ENCODE data around the gene DESI1. TPM values are rescaled to one million over a fixed set of nuclear protein-coding genes. Genes with fewer than 3 reads are reported as not detected.

The DESI1 gene
- total and polyA plus RNA-seq, 2 of the 13 experiments (the other 11 are each of a cell fraction or from before 2014, with no cell fraction given) = 21.6 to 29.2 TPM

DNA sequence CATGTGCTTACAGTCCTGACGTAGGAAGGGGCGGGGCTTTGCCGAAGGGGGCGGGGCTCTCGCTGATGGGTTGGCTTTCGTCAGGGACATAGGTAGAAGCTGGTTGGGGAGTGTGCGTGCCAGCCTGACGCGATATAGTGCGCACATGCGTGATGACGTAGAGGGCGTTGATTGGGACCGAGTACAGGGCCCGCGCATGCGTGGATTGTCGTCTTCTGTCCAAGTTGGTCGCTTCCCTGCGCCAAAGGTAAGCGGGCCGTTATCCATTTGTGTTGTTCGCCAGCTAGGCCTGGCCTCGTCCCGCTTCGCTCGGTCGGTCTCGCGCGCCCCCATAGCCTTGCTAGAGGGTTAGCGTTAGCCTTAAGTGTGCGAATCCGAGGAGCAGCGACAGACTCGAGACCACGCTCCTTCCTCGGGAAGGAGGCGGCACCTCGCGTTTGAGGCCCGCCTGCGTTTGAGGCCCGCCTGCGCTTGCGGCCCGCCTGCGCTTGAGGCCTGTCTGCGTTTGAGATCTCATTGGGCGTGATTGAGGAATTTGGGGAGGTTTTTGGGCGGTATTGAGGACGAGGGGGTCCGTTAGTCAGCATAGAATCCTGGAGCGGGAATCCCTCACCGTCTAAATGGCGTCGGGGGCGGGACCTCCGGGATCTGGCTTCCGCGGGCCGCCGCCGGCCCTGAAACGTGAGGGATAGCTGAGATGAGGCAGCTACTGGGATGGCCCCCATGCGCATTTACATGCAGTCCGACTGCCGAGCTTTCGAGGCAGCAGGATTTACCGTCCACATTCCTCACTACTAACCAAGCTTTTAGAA lies 462 bp upstream of the DESI1 start, which contains the start of gene XRCC6 (continued):
- TF ChIP-seq ZNF614 (CRISPR knock-in tag; IDR thresholded peaks at IDR 0.05; ENCODE audit: borderline replicate concordance) = no peak
- peak; percentile 22; the same call in 1 of the 2 replicates for TF ChIP-seq ZSCAN9 (CRISPR knock-in tag; IDR thresholded peaks at IDR 0.05; ENCODE audit: borderline replicate concordance)
- no peak for TF ChIP-seq ZNF720 (CRISPR knock-in tag; IDR thresholded peaks at IDR 0.05)
- 0 out of 2 replicates have a peak, but pooled peaks have one; percentile 15 for TF ChIP-seq ZNF354B (CRISPR knock-in tag; IDR thresholded peaks at IDR 0.05)
- TF ChIP-seq ZNF615 (CRISPR knock-in tag; IDR thresholded peaks at IDR 0.05; ENCODE audit: borderline replicate concordance) = 0 out of 2 replicates have a peak, but pooled peaks have one; percentile 81
- TF ChIP-seq ZFP82 (CRISPR knock-in tag; IDR thresholded peaks at IDR 0.05; ENCODE audit: borderline replicate concordance) = 0 out of 2 replicates have a peak, but pooled peaks have one; percentile 76
- TF ChIP-seq TFE3 (CRISPR knock-in tag; IDR thresholded peaks at IDR 0.05) = no peak
- 0 out of 2 replicates have a peak, but pooled peaks have one; percentile 40 for TF ChIP-seq KLF6 (CRISPR knock-in tag; IDR thresholded peaks at IDR 0.05)
- no peak for TF ChIP-seq NR2C2 (CRISPR knock-in tag; IDR thresholded peaks at IDR 0.05; ENCODE audit: borderline replicate concordance)
- TF ChIP-seq GABPB1 (CRISPR knock-in tag; IDR thresholded peaks at IDR 0.05) = peak; percentile 83
- peak; percentile 68; the same call in 1 of the 2 replicates for TF ChIP-seq ZSCAN30 (CRISPR knock-in tag; IDR thresholded peaks at IDR 0.05)
- no peak for TF ChIP-seq ZNF275 (CRISPR knock-in tag; IDR thresholded peaks at IDR 0.05; ENCODE audit: borderline replicate concordance)
- no peak for TF ChIP-seq NFRKB (IDR thresholded peaks at IDR 0.05)
- TF ChIP-seq POLR2A (IDR thresholded peaks at IDR 0.05; ENCODE audit: insufficient read depth in 1 of 2, low read depth in 2 of 2, low read length in 2 of 2) = peak; percentile 88 to 93
- no peak; the same call in 1 of the 2 replicates for TF ChIP-seq CEBPG (CRISPR knock-in tag; IDR thresholded peaks at IDR 0.05)
- TF ChIP-seq TCF7 (IDR thresholded peaks at IDR 0.05; ENCODE audit: low read depth) = no peak
- TF ChIP-seq CCAR2 (optimal IDR thresholded peaks at IDR 0.05; ENCODE audit: low read depth, low read length) = no peak
- no peak for TF ChIP-seq NFKBIZ (CRISPR knock-in tag; IDR thresholded peaks at IDR 0.05)
- 0 out of 4 replicates have a peak, but pooled peaks have one; percentile 11 to 13 for TF ChIP-seq HMGXB4 (CRISPR knock-in tag; IDR thresholded peaks at IDR 0.05; ENCODE audit: borderline replicate concordance in 1 of 2, low read depth in 1 of 2)
- TF ChIP-seq, protein P1, sequence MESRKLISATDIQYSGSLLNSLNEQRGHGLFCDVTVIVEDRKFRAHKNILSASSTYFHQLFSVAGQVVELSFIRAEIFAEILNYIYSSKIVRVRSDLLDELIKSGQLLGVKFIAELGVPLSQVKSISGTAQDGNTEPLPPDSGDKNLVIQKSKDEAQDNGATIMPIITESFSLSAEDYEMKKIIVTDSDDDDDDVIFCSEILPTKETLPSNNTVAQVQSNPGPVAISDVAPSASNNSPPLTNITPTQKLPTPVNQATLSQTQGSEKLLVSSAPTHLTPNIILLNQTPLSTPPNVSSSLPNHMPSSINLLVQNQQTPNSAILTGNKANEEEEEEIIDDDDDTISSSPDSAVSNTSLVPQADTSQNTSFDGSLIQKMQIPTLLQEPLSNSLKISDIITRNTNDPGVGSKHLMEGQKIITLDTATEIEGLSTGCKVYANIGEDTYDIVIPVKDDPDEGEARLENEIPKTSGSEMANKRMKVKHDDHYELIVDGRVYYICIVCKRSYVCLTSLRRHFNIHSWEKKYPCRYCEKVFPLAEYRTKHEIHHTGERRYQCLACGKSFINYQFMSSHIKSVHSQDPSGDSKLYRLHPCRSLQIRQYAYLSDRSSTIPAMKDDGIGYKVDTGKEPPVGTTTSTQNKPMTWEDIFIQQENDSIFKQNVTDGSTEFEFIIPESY (CRISPR knock-in tag; IDR thresholded peaks at IDR 0.05) = peak; percentile 6; the same call in 1 of the 2 replicates
- TF ChIP-seq HMG20B (CRISPR knock-in tag; conservative IDR thresholded peaks at IDR 0.05) = no peak

Measured in HepG2 (cell line).